ENCODE data around the gene GALNT9.
"Not testable (repeated sequence)": the region's sequence is repeated elsewhere in the genome, so short reads cannot be mapped to it uniquely, and the experiment has no call there.

GALNT9 gene

GRCh38 chr12:132278401-132279183 lies 50.8 kb downstream of the GALNT9 start:
- no peak for DNase-seq

GRCh38 chr12:132277949-132278348 lies 51.4 kb downstream of the GALNT9 start:
- no peak for DNase-seq

- DNase-seq = no peak
These were observed 51.9 kb downstream of the GALNT9 start for GRCh38 chr12:132277374-132277941.

- no peak for DNase-seq
These were observed 52.5 kb downstream of the GALNT9 start for GRCh38 chr12:132276827-132277373.

GRCh38 chr12:132276066-132276826 lies 53.1 kb downstream of the GALNT9 start:
- no peak for DNase-seq

- DNase-seq = no peak
These were observed 53.8 kb downstream of the GALNT9 start for GRCh38 chr12:132275631-132276030.

- DNase-seq = no peak
These were observed 54.3 kb downstream of the GALNT9 start for GRCh38 chr12:132275110-132275531.

- DNase-seq = no peak
These were observed 55.4 kb downstream of the GALNT9 start for GRCh38 chr12:132273992-132274334.

- no peak for DNase-seq
These were observed 56.7 kb downstream of the GALNT9 start for GRCh38 chr12:132272711-132273110.

- no peak for DNase-seq
These were observed 57.7 kb downstream of the GALNT9 start for GRCh38 chr12:132271755-132272092.

GRCh38 chr12:132270969-132271754 lies 58.2 kb downstream of the GALNT9 start:
- DNase-seq = no peak

- no peak for DNase-seq
These were observed 58.9 kb downstream of the GALNT9 start for GRCh38 chr12:132270516-132270915.

- DNase-seq = no peak
These were observed 60.0 kb downstream of the GALNT9 start for GRCh38 chr12:132269271-132269968.

- DNase-seq = no peak
These were observed 60.7 kb downstream of the GALNT9 start for GRCh38 chr12:132268674-132269073.

GRCh38 chr12:132267873-132268272 lies 61.5 kb downstream of the GALNT9 start:
- DNase-seq = no peak

GRCh38 chr12:132266802-132267201 lies 62.6 kb downstream of the GALNT9 start:
- DNase-seq = no peak

GRCh38 chr12:132266370-132266769 lies 63.0 kb downstream of the GALNT9 start:
- no peak for DNase-seq

GRCh38 chr12:132265822-132266221 lies 63.6 kb downstream of the GALNT9 start:
- DNase-seq = not testable (repeated sequence)

- no peak for DNase-seq
These were observed 64.2 kb downstream of the GALNT9 start for GRCh38 chr12:132265056-132265800.

GRCh38 chr12:132264086-132265010 lies 65.0 kb downstream of the GALNT9 start:
- DNase-seq = no peak
